HG02588 (cell line): ENCODE results near the gene SLC36A1.

ENCODE experiments used
- ATAC-seq: cut with Tn5 transposase; IDR thresholded peaks from one replicate; pipeline ENCODE4 v1.9.1; 2021; ENCODE audit warnings: mild to moderate bottlenecking, moderate library complexity; ENCODE audit not compliant: unreplicated experiment

Gene SLC36A1

GRCh38 chr5:151451626-151452520 lies 4.5 kb downstream of the SLC36A1 start:
- peak; percentile 77 for ATAC-seq

GRCh38 chr5:151454166-151454565 lies 6.8 kb downstream of the SLC36A1 start:
- ATAC-seq: no peak

- no peak for ATAC-seq
Measured at GRCh38 chr5:151454889-151455288, 7.5 kb downstream of the SLC36A1 start.

- ATAC-seq: no peak
Measured at GRCh38 chr5:151456321-151456940, 9.0 kb downstream of the SLC36A1 start.

GRCh38 chr5:151458314-151458713 lies 10.9 kb downstream of the SLC36A1 start:
- ATAC-seq: no peak

GRCh38 chr5:151459680-151460324 lies 12.4 kb downstream of the SLC36A1 start:
- no peak for ATAC-seq

- ATAC-seq: peak; percentile 96
Measured at GRCh38 chr5:151461312-151461711, 13.9 kb downstream of the SLC36A1 start.

GRCh38 chr5:151463137-151464029 lies 16.0 kb downstream of the SLC36A1 start:
- ATAC-seq: no peak

GRCh38 chr5:151464101-151464500 lies 16.7 kb downstream of the SLC36A1 start:
- no peak for ATAC-seq

GRCh38 chr5:151465476-151465875 lies 18.1 kb downstream of the SLC36A1 start:
- ATAC-seq: no peak

- ATAC-seq: no peak
Measured at GRCh38 chr5:151467576-151467975, 20.2 kb downstream of the SLC36A1 start.

- ATAC-seq: no peak
Measured at GRCh38 chr5:151469386-151469785, 22.0 kb downstream of the SLC36A1 start.

GRCh38 chr5:151469992-151470391 lies 22.6 kb downstream of the SLC36A1 start:
- no peak for ATAC-seq

GRCh38 chr5:151470439-151470838 lies 23.0 kb downstream of the SLC36A1 start:
- no peak for ATAC-seq

GRCh38 chr5:151471276-151471675 lies 23.9 kb downstream of the SLC36A1 start:
- no peak for ATAC-seq

GRCh38 chr5:151474799-151475198 lies 27.4 kb downstream of the SLC36A1 start:
- no peak for ATAC-seq

- no peak for ATAC-seq
Measured at GRCh38 chr5:151475388-151475787, 28.0 kb downstream of the SLC36A1 start.

- no peak for ATAC-seq
Measured at GRCh38 chr5:151476016-151476415, 28.6 kb downstream of the SLC36A1 start.

GRCh38 chr5:151477101-151477500 lies 29.7 kb downstream of the SLC36A1 start:
- no peak for ATAC-seq

- ATAC-seq: no peak
Measured at GRCh38 chr5:151480384-151481293, 33.2 kb downstream of the SLC36A1 start.
